GM04504 (cell line): ENCODE results near the gene PCYOX1L.

ENCODE experiments used
- DNase-seq: peaks from one replicate; pipeline ENCODE4 v3.0.0-alpha.2; 2012; ENCODE audit warnings: low read depth

The PCYOX1L gene

GRCh38 chr5:149337736-149338135 lies 20.1 kb upstream of the PCYOX1L start:
- DNase-seq, result no peak

GRCh38 chr5:149338364-149338763 lies 19.5 kb upstream of the PCYOX1L start:
- DNase-seq, result no peak

- DNase-seq, result no peak
These were observed 16.9 kb upstream of the PCYOX1L start for GRCh38 chr5:149340920-149341319.

GRCh38 chr5:149341876-149342275 lies 16.0 kb upstream of the PCYOX1L start:
- DNase-seq, result no peak

GRCh38 chr5:149344151-149344550 lies 13.7 kb upstream of the PCYOX1L start:
- no peak for DNase-seq

- DNase-seq, result peak; percentile 94
These were observed 12.5 kb upstream of the PCYOX1L start, which contains the start of gene GRPEL2 for GRCh38 chr5:149345147-149345891. TSS of gene GRPEL2 (plus strand) at chr5:149345499. CDS start at chr5:149345540, 41 bp downstream.

GRCh38 chr5:149345892-149346222 lies 12.0 kb upstream of the PCYOX1L start:
- DNase-seq, result no peak

GRCh38 chr5:149348518-149348917 lies 9.3 kb upstream of the PCYOX1L start:
- no peak for DNase-seq

- no peak for DNase-seq
These were observed 8.5 kb upstream of the PCYOX1L start for GRCh38 chr5:149349382-149349781.

GRCh38 chr5:149352169-149352568 lies 5.7 kb upstream of the PCYOX1L start:
- DNase-seq, result no peak

- no peak for DNase-seq
These were observed 3.9 kb upstream of the PCYOX1L start for GRCh38 chr5:149353911-149354310.

GRCh38 chr5:149355688-149356087 lies 2.2 kb upstream of the PCYOX1L start:
- DNase-seq, result no peak

- DNase-seq, result no peak
These were observed 1.5 kb upstream of the PCYOX1L start for GRCh38 chr5:149356391-149356790.

- DNase-seq, result no peak
These were observed 427 bp downstream of the PCYOX1L start for GRCh38 chr5:149358294-149358651.

GRCh38 chr5:149358868-149359495 lies 1.1 kb downstream of the PCYOX1L start:
- DNase-seq, result no peak

- no peak for DNase-seq
These were observed 2.4 kb downstream of the PCYOX1L start for GRCh38 chr5:149360272-149360671.

GRCh38 chr5:149362541-149362940 lies 4.7 kb downstream of the PCYOX1L start:
- no peak for DNase-seq

- DNase-seq, result no peak
These were observed 5.5 kb downstream of the PCYOX1L start for GRCh38 chr5:149363358-149363757.

- no peak for DNase-seq
These were observed 6.1 kb downstream of the PCYOX1L start for GRCh38 chr5:149363936-149364335.

GRCh38 chr5:149364719-149365118 lies 6.9 kb downstream of the PCYOX1L start:
- DNase-seq, result no peak

- DNase-seq, result no peak
These were observed 7.6 kb downstream of the PCYOX1L start for GRCh38 chr5:149365418-149365817.

- DNase-seq, result no peak
These were observed 8.4 kb downstream of the PCYOX1L start for GRCh38 chr5:149366169-149366729.

GRCh38 chr5:149367249-149367971 lies 9.6 kb downstream of the PCYOX1L start:
- DNase-seq, result peak; percentile 42
